GM23338 (cell line): ENCODE measurements around the gene KIRREL3. TPM values are rescaled to one million over a fixed set of nuclear protein-coding genes. Genes with fewer than 3 reads are reported as not detected.

ENCODE experiments used
- ATAC-seq: fragments of 200-7000 bp; cut with Tn5 transposase; 3 replicates; pipeline ENCODE4 v1.9.1; 2020
- DNase-seq: peaks from one replicate; pipeline ENCODE4 v3.0.0-alpha.2; 2015; ENCODE audit warnings: low spot score
- H2AFZ ChIP-seq: fragments of 200-600 bp; sonication (generic); 2 replicates; pipeline ENCODE4 v1.8.0; 2016; ENCODE audit warnings: antibody characterized with exemption, mild to moderate bottlenecking, moderate library complexity
- H3F3A ChIP-seq: fragments of 200-600 bp; sonication (generic); replicated peaks from 2 replicates; pipeline ENCODE4 v1.8.0; 2017; ENCODE audit warnings: antibody characterized with exemption, mixed run types, low read depth
- H3K27ac ChIP-seq: fragments of 200-600 bp; sonication (generic); 2 replicates; pipeline ENCODE4 v1.6.1; 2016; ENCODE audit warnings: low read depth
- H3K27me3 ChIP-seq: fragments of 200-600 bp; sonication (generic); 2 replicates; pipeline ENCODE4 v1.8.0; 2016; ENCODE audit warnings: mild to moderate bottlenecking, mixed run types, moderate library complexity; ENCODE audit not compliant: insufficient read depth
- H3K36me3 ChIP-seq: fragments of 200-600 bp; sonication (generic); 2 replicates; pipeline ENCODE4 v1.8.0; 2016; ENCODE audit warnings: mild to moderate bottlenecking; ENCODE audit not compliant: insufficient read depth
- H3K4me1 ChIP-seq: fragments of 200-600 bp; sonication (generic); 2 replicates; pipeline ENCODE4 v1.8.0; 2016; ENCODE audit warnings: mild to moderate bottlenecking, moderate library complexity; ENCODE audit not compliant: insufficient read depth
- H3K4me2 ChIP-seq: fragments of 200-600 bp; sonication (generic); 2 replicates; pipeline ENCODE4 v1.7.1; 2017; ENCODE audit warnings: mixed run types
- H3K4me3 ChIP-seq: fragments of 200-600 bp; sonication (generic); 2 replicates; pipeline ENCODE4 v1.6.1; 2016; ENCODE audit warnings: mixed run types
- H3K79me2 ChIP-seq: fragments of 200-600 bp; sonication (generic); replicated peaks from 2 replicates; pipeline ENCODE4 v1.8.0; 2017; ENCODE audit warnings: mild to moderate bottlenecking; ENCODE audit not compliant: insufficient read depth
- H3K9me2 ChIP-seq: fragments of 200-600 bp; sonication (generic); 2 replicates; pipeline ENCODE4 v1.8.0; 2017; ENCODE audit not compliant: insufficient read depth
- H4K20me1 ChIP-seq: fragments of 200-600 bp; sonication (generic); replicated peaks from 2 replicates; pipeline ENCODE4 v1.8.0; 2017; ENCODE audit warnings: mild to moderate bottlenecking; ENCODE audit not compliant: insufficient read depth
- H3K27ac Mint-ChIP-seq: 2 replicates; pipeline ENCODE4 v1.8.0; 2020; ENCODE audit warnings: inconsistent platforms, mild to moderate bottlenecking, moderate library complexity, mixed read lengths
- H3K27me3 Mint-ChIP-seq: 3 replicates; pipeline ENCODE4 v1.8.0; 2022; ENCODE audit warnings: low read depth, mild to moderate bottlenecking, moderate library complexity, mixed read lengths, inconsistent platforms; ENCODE audit not compliant: insufficient read depth, poor library complexity
- H3K36me3 Mint-ChIP-seq: 3 replicates; pipeline ENCODE4 v1.8.0; 2021; ENCODE audit warnings: low read depth, mild to moderate bottlenecking, inconsistent platforms, moderate library complexity, mixed read lengths
- H3K4me1 Mint-ChIP-seq: 3 replicates; pipeline ENCODE4 v1.8.0; 2020; ENCODE audit warnings: mild to moderate bottlenecking, inconsistent platforms, mixed read lengths
- H3K4me3 Mint-ChIP-seq: 3 replicates; pipeline ENCODE4 v1.8.0; 2021; ENCODE audit warnings: moderate library complexity, mild to moderate bottlenecking, inconsistent platforms, mixed read lengths
- H3K9me3 Mint-ChIP-seq: 3 replicates; pipeline ENCODE4 v1.8.0; 2020; ENCODE audit warnings: moderate library complexity, mild to moderate bottlenecking, inconsistent platforms, mixed read lengths
- CTCF ChIP-seq, 2 experiments: fragments of 200-600 bp in 1 of 2; sonication (generic) in 1 of 2; conservative IDR thresholded peaks; 2 replicates each; pipeline versions ENCODE4 v1.5.1 to v1.6.1; 2016 to 2017; ENCODE audit warnings: antibody characterized with exemption in 2 of 2, low read depth in 2 of 2, mild to moderate bottlenecking in 2 of 2, moderate library complexity in 1 of 2
- ETS1 ChIP-seq: IDR thresholded peaks from 2 replicates; pipeline ENCODE4 v1.6.1; 2016; ENCODE audit warnings: antibody characterized with exemption
- EZH2 ChIP-seq: fragments of 200-600 bp; sonication (generic); IDR thresholded peaks from one replicate; pipeline ENCODE4 v1.8.0; 2017; ENCODE audit warnings: antibody characterized with exemption, mild to moderate bottlenecking, low read depth; ENCODE audit not compliant: unreplicated experiment
- EZH2phosphoT487 ChIP-seq: fragments of 200-600 bp; sonication (generic); IDR thresholded peaks from one replicate; pipeline ENCODE4 v1.8.1; 2018; ENCODE audit warnings: antibody characterized with exemption; ENCODE audit not compliant: unreplicated experiment
- NANOG ChIP-seq: IDR thresholded peaks from 2 replicates; pipeline ENCODE4 v1.6.1; 2016; ENCODE audit warnings: antibody characterized with exemption, borderline replicate concordance
- POLR2AphosphoS5 ChIP-seq: IDR thresholded peaks from 2 replicates; pipeline ENCODE4 v1.6.1; 2016; ENCODE audit warnings: antibody characterized with exemption, low read depth
- STAT1 ChIP-seq: IDR thresholded peaks from one replicate; pipeline ENCODE4 v1.6.1; 2016; ENCODE audit warnings: antibody characterized with exemption; ENCODE audit not compliant: unreplicated experiment
- ZNF331 ChIP-seq: fragments of 250-450 bp; sonication (Bioruptor Pico); IDR thresholded peaks from 2 replicates; pipeline ENCODE4 v1.5.0; 2020; ENCODE audit warnings: low read depth, mild to moderate bottlenecking, moderate library complexity
- polyA plus RNA-seq: library from polyadenylated mRNA; unstranded; fragments of >200 nt; fragmentation: Nextera tagmentation; extraction: Ambion mirVana; gene quantifications from 2 replicates; pipeline ENCODE4 v1.2.1, GENCODE V29; 2016
- total RNA-seq: library from RNA; depleted of rRNA; stranded (reverse); fragments of >200 nt; shearing (Covaris generic); gene quantifications from 2 replicates; pipeline ENCODE4 v1.2.3, GENCODE V29; 2014

Gene KIRREL3
- total and polyA plus RNA-seq, 2 experiments from 2014 or later: 0.13 to 1.5 TPM

GRCh38 chr11:126971305-126971704, 29.3 kb downstream of the KIRREL3 start (continued):
- TF ChIP-seq ETS1 (no peak), ZNF331 (no peak), NANOG (no peak), POLR2AphosphoS5 (no peak), STAT1 (no peak), EZH2phosphoT487 (no peak), EZH2 (no peak), CTCF (conservative IDR thresholded peaks at IDR 0.05; ENCODE audit: low read depth in 2 of 2) (no peak)

- no peak overlapping the region for H3K27ac ChIP-seq
- 0 out of 2 replicates have a peak, but pooled peaks cover 4% of the 10 kb centered on the region for H3K9me2 ChIP-seq
- H3K36me3 ChIP-seq: no peaks in the 10 kb centered on the region; the same call in 1 of the 2 replicates
- DNase-seq: peak; percentile 66
- H3K79me2 ChIP-seq: no peaks in the 10 kb centered on the region
- TF ChIP-seq STAT1: no peak
- TF ChIP-seq CTCF (conservative IDR thresholded peaks at IDR 0.05; ENCODE audit: low read depth in 2 of 2): peak; percentile 59 to 64
- no peaks in the 10 kb centered on the region; the same call in 1 of the 2 replicates for H3F3A ChIP-seq
- no peak overlapping the region for H3K4me3 ChIP-seq
- H2AFZ ChIP-seq: peak overlapping the region; percentile 86; the same call in 1 of the 2 replicates
- H3K4me1 ChIP-seq: 0 out of 2 replicates have a peak, but pooled peaks cover 5% of the 10 kb centered on the region
- Mint-ChIP-seq H3K9me3 (peaks cover 12% of the 10 kb centered on the region), H3K36me3 (peaks cover 13% of the 10 kb centered on the region), H3K27ac (no peak overlapping the region), H3K4me1 (peaks cover 19% of the 10 kb centered on the region), H3K4me3 (no peak overlapping the region), H3K27me3 (peaks cover 2% of the 10 kb centered on the region)
- ATAC-seq: peak; percentile 90
- peak overlapping the region; percentile 59; the same call in 1 of the 2 replicates for H3K4me2 ChIP-seq
- H3K27me3 ChIP-seq: no peaks in the 10 kb centered on the region
- no peaks in the 10 kb centered on the region for H4K20me1 ChIP-seq
These were observed 30.6 kb downstream of the KIRREL3 start for GRCh38 chr11:126969865-126970479.
